ENCODE results near the gene TMEM150C.

DNA sequence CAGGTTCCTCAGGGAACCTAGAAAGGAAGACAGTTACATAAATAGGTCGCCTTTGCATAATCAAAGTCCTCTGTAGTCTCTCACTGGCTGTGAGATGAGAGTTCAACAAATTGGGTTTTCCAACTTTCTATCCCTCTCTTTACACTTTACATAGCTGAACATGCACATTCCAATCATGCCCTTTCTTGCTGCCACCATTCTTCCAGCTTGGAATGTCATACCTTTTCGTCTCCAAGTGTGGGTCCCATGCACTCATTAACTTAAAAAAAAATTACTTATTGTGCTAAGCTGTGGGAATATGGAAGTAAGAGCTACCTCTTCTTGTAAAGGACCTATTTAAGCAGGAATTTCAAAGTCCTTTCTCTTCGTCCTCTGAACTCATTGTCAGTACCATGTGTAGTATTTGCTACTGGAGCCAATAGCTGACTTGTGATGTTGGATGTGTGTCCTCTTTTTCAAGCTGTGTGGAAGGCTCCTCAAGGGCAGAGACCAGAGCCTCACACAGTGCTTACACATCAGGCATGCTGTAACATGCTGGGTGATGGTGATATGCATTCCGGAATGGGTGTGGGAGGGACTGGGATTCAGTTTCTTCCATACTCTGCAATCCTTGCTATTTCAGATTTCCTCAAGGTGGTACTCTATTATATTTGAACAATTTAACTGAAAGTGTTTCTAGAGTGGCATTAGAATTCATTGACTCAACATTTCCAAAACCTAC is 124.3 kb downstream of the TMEM150C start:
- TF ChIP-seq, protein P1, sequence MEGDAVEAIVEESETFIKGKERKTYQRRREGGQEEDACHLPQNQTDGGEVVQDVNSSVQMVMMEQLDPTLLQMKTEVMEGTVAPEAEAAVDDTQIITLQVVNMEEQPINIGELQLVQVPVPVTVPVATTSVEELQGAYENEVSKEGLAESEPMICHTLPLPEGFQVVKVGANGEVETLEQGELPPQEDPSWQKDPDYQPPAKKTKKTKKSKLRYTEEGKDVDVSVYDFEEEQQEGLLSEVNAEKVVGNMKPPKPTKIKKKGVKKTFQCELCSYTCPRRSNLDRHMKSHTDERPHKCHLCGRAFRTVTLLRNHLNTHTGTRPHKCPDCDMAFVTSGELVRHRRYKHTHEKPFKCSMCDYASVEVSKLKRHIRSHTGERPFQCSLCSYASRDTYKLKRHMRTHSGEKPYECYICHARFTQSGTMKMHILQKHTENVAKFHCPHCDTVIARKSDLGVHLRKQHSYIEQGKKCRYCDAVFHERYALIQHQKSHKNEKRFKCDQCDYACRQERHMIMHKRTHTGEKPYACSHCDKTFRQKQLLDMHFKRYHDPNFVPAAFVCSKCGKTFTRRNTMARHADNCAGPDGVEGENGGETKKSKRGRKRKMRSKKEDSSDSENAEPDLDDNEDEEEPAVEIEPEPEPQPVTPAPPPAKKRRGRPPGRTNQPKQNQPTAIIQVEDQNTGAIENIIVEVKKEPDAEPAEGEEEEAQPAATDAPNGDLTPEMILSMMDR (IDR thresholded peaks at IDR 0.05; ENCODE audit: low read depth, low read length), result no peak
- no peak for TF ChIP-seq POLR2A (IDR thresholded peaks at IDR 0.05; ENCODE audit: extremely low read depth, insufficient read length)
- TF ChIP-seq, protein P2, sequence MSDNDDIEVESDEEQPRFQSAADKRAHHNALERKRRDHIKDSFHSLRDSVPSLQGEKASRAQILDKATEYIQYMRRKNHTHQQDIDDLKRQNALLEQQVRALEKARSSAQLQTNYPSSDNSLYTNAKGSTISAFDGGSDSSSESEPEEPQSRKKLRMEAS (IDR thresholded peaks at IDR 0.05; ENCODE audit: low read depth, low read length), result no peak
- no peak for TF ChIP-seq MYC (IDR thresholded peaks at IDR 0.05; ENCODE audit: low read depth, low read length)

All from NB4 (cell line).